ENCODE results near the gene TAOK3.
A peak's percentile ranks its signal among the peaks of the same experiment; 100 is the strongest.
"Not testable (repeated sequence)": the region's sequence is repeated elsewhere in the genome, so short reads cannot be mapped to it uniquely, and the experiment has no call there.

Gene TAOK3

DNA sequence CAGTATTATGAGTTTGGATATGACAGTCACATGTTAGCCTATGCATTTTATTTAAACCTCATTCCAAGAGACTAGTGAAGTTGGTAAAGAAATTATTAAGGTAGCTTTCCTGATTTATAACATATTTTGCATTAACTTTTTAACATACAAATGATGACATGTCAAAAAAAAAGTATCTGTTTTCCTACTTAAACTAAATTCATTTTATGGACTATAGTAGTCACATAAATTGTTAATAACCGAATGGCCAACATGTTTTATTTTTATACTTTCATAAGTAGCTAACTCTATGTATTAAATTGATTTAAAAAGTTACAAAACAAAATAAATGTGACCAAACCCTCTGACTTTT, 14.7 kb downstream of the TAOK3 start:
- Mint-ChIP-seq H3K9me3 (peaks cover 4% of the 10 kb centered on the region), H3K4me1 (peaks cover 42% of the 10 kb centered on the region), H3K4me3 (peak overlapping the region; percentile 93), H3K36me3 (peaks cover 20% of the 10 kb centered on the region), H3K27ac (peak overlapping the region; percentile 90), H3K27me3 (no peaks in the 10 kb centered on the region)
- ATAC-seq, result no peak

GRCh38 chr12:118357257-118358007, 15.3 kb downstream of the TAOK3 start:
- ATAC-seq, result peak; percentile 82
- H3K4me3 Mint-ChIP-seq, result peak overlapping the region; percentile 93
- H3K27me3 Mint-ChIP-seq, result no peaks in the 10 kb centered on the region
- H3K36me3 Mint-ChIP-seq, result peaks cover 22% of the 10 kb centered on the region
- H3K9me3 Mint-ChIP-seq, result peaks cover 4% of the 10 kb centered on the region
- peaks cover 45% of the 10 kb centered on the region for H3K4me1 Mint-ChIP-seq
- H3K27ac Mint-ChIP-seq, result peak overlapping the region; percentile 90

DNA sequence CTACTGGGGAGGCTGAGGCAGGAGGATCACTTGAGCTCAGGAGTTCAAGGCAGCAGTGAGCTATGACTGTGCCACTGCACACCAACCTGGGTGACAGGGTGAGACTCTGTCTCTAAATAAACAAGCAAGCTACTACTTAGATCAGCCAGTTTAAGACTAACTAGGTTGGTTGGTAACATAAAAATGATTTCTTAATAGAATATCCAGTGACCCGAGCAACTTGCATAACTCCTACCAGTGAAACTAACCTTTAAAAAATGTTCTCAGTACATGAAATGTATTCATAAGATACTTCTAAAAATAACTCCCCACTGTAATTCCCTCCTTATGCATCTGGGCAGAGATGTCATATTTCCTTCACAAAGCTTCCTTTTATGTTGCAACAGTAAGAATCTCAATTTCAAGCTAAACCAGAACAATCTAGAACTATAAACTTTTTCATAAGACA, 15.9 kb downstream of the TAOK3 start:
- peaks cover 45% of the 10 kb centered on the region for H3K4me1 Mint-ChIP-seq
- H3K4me3 Mint-ChIP-seq, result peak overlapping the region; percentile 93
- peaks cover 4% of the 10 kb centered on the region for H3K9me3 Mint-ChIP-seq
- no peaks in the 10 kb centered on the region for H3K27me3 Mint-ChIP-seq
- peak; percentile 78 for ATAC-seq
- H3K27ac Mint-ChIP-seq, result peak overlapping the region; percentile 90
- H3K36me3 Mint-ChIP-seq, result peaks cover 22% of the 10 kb centered on the region

- no peak for ATAC-seq
- Mint-ChIP-seq H3K9me3 (peaks cover 4% of the 10 kb centered on the region), H3K36me3 (peaks cover 22% of the 10 kb centered on the region), H3K4me1 (peaks cover 45% of the 10 kb centered on the region), H3K27me3 (no peaks in the 10 kb centered on the region), H3K4me3 (peak overlapping the region; percentile 7), H3K27ac (peak overlapping the region; percentile 90)
Measured at GRCh38 chr12:118355843-118356242, 16.9 kb downstream of the TAOK3 start.

GRCh38 chr12:118354903-118355302, 17.8 kb downstream of the TAOK3 start:
- Mint-ChIP-seq H3K27ac (no peak overlapping the region), H3K27me3 (no peaks in the 10 kb centered on the region), H3K4me1 (peaks cover 44% of the 10 kb centered on the region), H3K9me3 (peaks cover 4% of the 10 kb centered on the region), H3K36me3 (peaks cover 22% of the 10 kb centered on the region), H3K4me3 (no peak overlapping the region)
- no peak for ATAC-seq

DNA sequence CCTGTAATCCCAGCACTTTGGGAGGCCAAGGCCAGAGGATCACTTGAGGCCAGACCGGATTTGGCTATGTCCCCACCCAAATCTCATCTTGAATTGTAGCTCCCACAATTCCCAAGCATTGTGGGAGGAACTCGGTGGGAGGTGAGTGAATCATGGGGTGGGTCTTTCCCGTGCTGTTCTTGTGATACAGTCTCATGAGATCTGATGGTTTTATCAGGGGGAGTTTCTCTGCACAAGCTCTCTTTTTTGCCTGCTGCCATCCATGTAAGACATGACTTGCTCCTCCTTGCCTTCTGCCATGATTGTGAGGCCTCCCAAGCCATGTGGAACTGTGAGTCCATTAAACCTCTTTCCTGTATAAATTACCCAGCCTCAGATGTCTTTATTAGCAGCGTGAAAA, 18.2 kb downstream of the TAOK3 start:
- H3K9me3 Mint-ChIP-seq, H3K27me3 Mint-ChIP-seq, H3K4me3 Mint-ChIP-seq, H3K27ac Mint-ChIP-seq, ATAC-seq: not testable (repeated sequence)
- Mint-ChIP-seq H3K36me3 (peaks cover 22% of the 10 kb centered on the region), H3K4me1 (peaks cover 40% of the 10 kb centered on the region)

DNA sequence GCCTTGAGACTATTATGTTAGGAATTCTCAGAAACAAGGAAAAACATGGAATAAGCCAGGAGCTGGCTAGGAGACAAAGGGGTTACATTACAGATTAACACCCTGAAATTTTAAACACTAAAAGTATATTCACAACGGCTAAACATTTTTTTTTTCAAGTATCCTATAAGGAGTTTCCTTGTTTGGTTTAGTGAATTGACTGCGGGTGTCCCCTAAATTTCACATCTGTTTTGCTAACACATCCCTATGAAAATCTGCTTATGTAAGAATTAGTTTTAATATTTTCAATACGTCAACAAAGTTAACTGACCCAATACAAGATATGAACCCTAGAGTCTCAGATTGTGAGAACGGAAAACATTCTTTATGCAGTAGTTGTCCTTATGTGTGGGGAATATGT, 19.0 kb downstream of the TAOK3 start:
- peaks cover 35% of the 10 kb centered on the region for H3K4me1 Mint-ChIP-seq
- H3K4me3 Mint-ChIP-seq, result no peak overlapping the region
- no peak for ATAC-seq
- peaks cover 4% of the 10 kb centered on the region for H3K9me3 Mint-ChIP-seq
- H3K27ac Mint-ChIP-seq, result peak overlapping the region; percentile 59
- no peaks in the 10 kb centered on the region for H3K27me3 Mint-ChIP-seq
- H3K36me3 Mint-ChIP-seq, result peaks cover 22% of the 10 kb centered on the region

GRCh38 chr12:118350908-118351559, 21.7 kb downstream of the TAOK3 start:
- Mint-ChIP-seq H3K27ac (no peak overlapping the region), H3K27me3 (no peaks in the 10 kb centered on the region), H3K9me3 (peaks cover 4% of the 10 kb centered on the region), H3K4me3 (no peak overlapping the region), H3K4me1 (peaks cover 36% of the 10 kb centered on the region), H3K36me3 (peaks cover 22% of the 10 kb centered on the region)
- no peak for ATAC-seq

- ATAC-seq, result no peak
- peaks cover 2% of the 10 kb centered on the region for H3K36me3 Mint-ChIP-seq
- H3K4me1 Mint-ChIP-seq, result peaks cover 37% of the 10 kb centered on the region
- no peaks in the 10 kb centered on the region for H3K9me3 Mint-ChIP-seq
- H3K27me3 Mint-ChIP-seq, result no peaks in the 10 kb centered on the region
- peak overlapping the region; percentile 72 for H3K27ac Mint-ChIP-seq
- no peak overlapping the region for H3K4me3 Mint-ChIP-seq
Measured at GRCh38 chr12:118347916-118348315, 24.8 kb downstream of the TAOK3 start.

- Mint-ChIP-seq H3K36me3 (no peaks in the 10 kb centered on the region), H3K4me3 (no peak overlapping the region), H3K27me3 (no peaks in the 10 kb centered on the region), H3K27ac (peak overlapping the region; percentile 72), H3K4me1 (peaks cover 35% of the 10 kb centered on the region), H3K9me3 (no peaks in the 10 kb centered on the region)
- ATAC-seq, result peak; percentile 86
Measured at GRCh38 chr12:118346895-118347294, 25.8 kb downstream of the TAOK3 start.

DNA sequence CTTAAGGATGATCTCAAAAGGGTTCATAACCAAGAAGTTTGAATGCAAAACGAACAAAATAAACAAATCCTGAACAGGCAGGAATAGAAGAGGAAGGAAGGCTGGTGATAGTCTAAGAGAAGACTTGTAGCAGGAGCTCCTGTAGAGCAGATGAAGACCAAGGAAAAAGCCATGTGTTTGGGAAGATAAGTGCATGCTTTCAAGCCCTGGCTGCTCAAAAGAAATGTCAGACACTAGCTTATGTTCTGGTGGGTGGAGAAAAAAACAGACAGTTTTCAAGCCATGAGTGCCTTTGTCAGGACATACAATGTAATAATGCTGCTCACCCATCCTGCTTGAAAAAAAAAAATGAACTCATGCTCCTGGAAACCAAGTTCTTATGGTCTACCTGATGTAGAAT, 27.4 kb downstream of the TAOK3 start:
- H3K4me1 Mint-ChIP-seq, result peaks cover 35% of the 10 kb centered on the region
- H3K27ac Mint-ChIP-seq, result peak overlapping the region; percentile 38
- H3K36me3 Mint-ChIP-seq, result no peaks in the 10 kb centered on the region
- no peaks in the 10 kb centered on the region for H3K27me3 Mint-ChIP-seq
- no peaks in the 10 kb centered on the region for H3K9me3 Mint-ChIP-seq
- ATAC-seq, result no peak
- H3K4me3 Mint-ChIP-seq, result no peak overlapping the region

DNA sequence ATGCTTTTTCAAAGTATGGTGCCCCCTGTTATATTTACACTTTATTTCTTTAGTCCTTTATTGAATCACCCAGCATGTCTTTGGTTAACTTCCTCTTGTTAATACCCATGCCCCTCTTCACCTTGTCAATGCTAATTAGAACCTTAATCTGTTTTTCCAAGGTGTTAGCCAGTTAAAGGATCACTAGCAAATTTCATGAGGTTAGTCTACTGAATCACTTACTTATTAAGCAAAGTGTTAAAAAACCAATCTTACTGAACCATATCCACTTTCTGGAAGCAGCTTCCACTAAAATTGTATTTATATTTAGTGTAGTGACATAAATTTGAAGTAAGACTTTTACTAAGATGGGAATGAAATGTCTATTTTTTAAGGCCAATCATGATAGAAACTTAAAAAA, 27.9 kb downstream of the TAOK3 start:
- H3K27me3 Mint-ChIP-seq, result no peaks in the 10 kb centered on the region
- H3K36me3 Mint-ChIP-seq, result no peaks in the 10 kb centered on the region
- H3K27ac Mint-ChIP-seq, result peak overlapping the region; percentile 38
- ATAC-seq, result no peak
- H3K4me1 Mint-ChIP-seq, result peaks cover 38% of the 10 kb centered on the region
- H3K4me3 Mint-ChIP-seq, result no peak overlapping the region
- no peaks in the 10 kb centered on the region for H3K9me3 Mint-ChIP-seq

GRCh38 chr12:118342090-118342489, 30.6 kb downstream of the TAOK3 start:
- no peak overlapping the region for H3K4me3 Mint-ChIP-seq

DNA sequence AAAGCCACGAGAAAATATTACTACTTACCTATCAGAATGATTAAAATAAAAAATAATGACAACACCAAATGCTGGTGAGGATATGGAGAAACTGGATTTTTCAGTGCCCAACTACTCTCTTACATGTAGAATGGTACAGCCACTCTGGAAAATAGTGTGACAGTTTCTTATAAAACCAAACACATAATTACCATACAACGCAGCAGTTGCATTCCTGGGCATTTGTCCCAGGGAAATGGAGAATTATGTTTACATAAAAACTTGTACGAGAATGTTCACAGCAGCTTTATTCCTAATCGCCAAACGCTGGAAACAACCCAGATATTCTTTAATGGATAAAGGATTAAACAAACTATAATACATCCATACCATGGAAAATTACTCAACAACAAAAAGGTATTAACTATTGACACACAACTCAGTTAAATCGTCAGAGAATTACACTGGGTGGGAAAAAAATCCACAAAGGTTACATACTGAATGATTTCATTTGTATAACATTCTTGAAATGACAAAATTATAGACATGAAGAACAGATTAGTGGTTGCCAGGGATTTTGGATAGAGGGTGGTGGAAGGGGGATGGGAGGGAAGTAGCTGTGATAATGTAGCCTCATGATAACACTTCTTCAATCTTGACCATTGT, 35.4 kb downstream of the TAOK3 start:
- Mint-ChIP-seq H3K27me3 (no peaks in the 10 kb centered on the region), H3K4me1 (peaks cover 41% of the 10 kb centered on the region), H3K4me3 (no peak overlapping the region), H3K27ac (no peak overlapping the region), H3K36me3 (peaks cover 42% of the 10 kb centered on the region), H3K9me3 (no peaks in the 10 kb centered on the region)
- ATAC-seq, result no peak

More at GRCh38 chr12:118342090-118342489, 30.6 kb downstream of the TAOK3 start:
- H3K27me3 Mint-ChIP-seq, result no peaks in the 10 kb centered on the region
- H3K36me3 Mint-ChIP-seq, result peaks cover 9% of the 10 kb centered on the region
- H3K27ac Mint-ChIP-seq, result no peak overlapping the region
- peaks cover 33% of the 10 kb centered on the region for H3K4me1 Mint-ChIP-seq
- H3K9me3 Mint-ChIP-seq, result no peaks in the 10 kb centered on the region
- no peak for ATAC-seq

- ATAC-seq, result no peak
Measured at GRCh38 chr12:118336123-118336522, 36.6 kb downstream of the TAOK3 start.

More at GRCh38 chr12:118336123-118336522, 36.6 kb downstream of the TAOK3 start:
- no peaks in the 10 kb centered on the region for H3K27me3 Mint-ChIP-seq
- peaks cover 42% of the 10 kb centered on the region for H3K36me3 Mint-ChIP-seq
- no peak overlapping the region for H3K27ac Mint-ChIP-seq
- no peaks in the 10 kb centered on the region for H3K9me3 Mint-ChIP-seq
- H3K4me1 Mint-ChIP-seq, result peaks cover 41% of the 10 kb centered on the region
- H3K4me3 Mint-ChIP-seq, result no peak overlapping the region
